GM23338 (cell line): ENCODE measurements around the gene ZDHHC12.

ENCODE experiments used
- CREB1 ChIP-seq: fragments of 250-450 bp; sonication (Bioruptor Pico); IDR thresholded peaks from 2 replicates; pipeline ENCODE4 v1.5.0; 2020; ENCODE audit warnings: low read depth, mild to moderate bottlenecking, moderate library complexity
- CTCF ChIP-seq, 2 experiments: fragments of 200-600 bp in 1 of 2; sonication (generic) in 1 of 2; conservative IDR thresholded peaks; 2 replicates each; pipeline versions ENCODE4 v1.5.1 to v1.6.1; 2016 to 2017; ENCODE audit warnings: antibody characterized with exemption in 2 of 2, low read depth in 2 of 2, mild to moderate bottlenecking in 2 of 2, moderate library complexity in 1 of 2
- EZH2 ChIP-seq: fragments of 200-600 bp; sonication (generic); IDR thresholded peaks from one replicate; pipeline ENCODE4 v1.8.0; 2017; ENCODE audit warnings: antibody characterized with exemption, mild to moderate bottlenecking, low read depth; ENCODE audit not compliant: unreplicated experiment
- POLR2AphosphoS5 ChIP-seq: IDR thresholded peaks from 2 replicates; pipeline ENCODE4 v1.6.1; 2016; ENCODE audit warnings: antibody characterized with exemption, low read depth
- REST ChIP-seq: IDR thresholded peaks from one replicate; pipeline ENCODE4 v1.6.1; 2018; ENCODE audit warnings: antibody characterized with exemption; ENCODE audit not compliant: unreplicated experiment

DNA sequence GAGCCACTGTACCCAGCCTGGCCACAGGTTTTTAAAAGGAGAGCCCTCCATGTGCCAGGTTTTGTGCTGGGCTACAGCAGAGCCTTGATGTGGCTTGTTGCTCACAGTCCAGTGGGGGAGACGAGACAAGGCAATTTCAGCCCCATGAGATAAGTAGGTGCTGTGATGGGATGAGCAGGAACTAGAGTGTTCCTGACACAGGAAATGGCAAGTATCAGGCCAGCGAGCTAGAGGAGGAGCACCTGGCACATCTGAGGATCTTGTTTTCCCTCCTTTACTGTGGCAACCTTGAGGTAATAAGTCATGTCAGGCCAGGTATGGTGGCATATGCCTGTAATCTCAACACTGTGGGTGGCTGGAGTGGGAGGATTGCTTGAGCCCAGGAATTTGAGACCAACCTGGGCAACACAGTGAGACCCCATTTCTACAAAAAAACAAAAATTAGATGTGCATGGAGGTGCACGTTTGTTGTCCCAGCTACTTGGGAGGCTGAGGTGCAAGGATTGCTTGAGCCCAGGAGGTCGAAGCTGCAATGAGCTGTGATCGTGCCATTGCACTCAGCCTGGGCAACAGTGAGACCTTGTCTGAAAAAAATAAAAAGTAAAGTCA lies 3.8 kb upstream of the ZDHHC12 start:
- no peak for TF ChIP-seq CTCF (conservative IDR thresholded peaks at IDR 0.05; ENCODE audit: low read depth in 2 of 2)
- no peak for TF ChIP-seq POLR2AphosphoS5
- no peak for TF ChIP-seq EZH2
- no peak for TF ChIP-seq REST
- no peak for TF ChIP-seq CREB1 (CRISPR knock-in tag)
